ENCODE results near the gene CCDC82.

The CCDC82 gene

GRCh38 chr11:96365493-96365892, 24.2 kb downstream of the CCDC82 start:
- H3K9ac ChIP-seq (ENCODE audit: low read length) = no peak overlapping the region
- H2AFZ ChIP-seq (ENCODE audit: low read length) = no peak overlapping the region
- H3K9me3 ChIP-seq (replicated peaks; ENCODE audit: insufficient read depth, low read length) = no peaks in the 10 kb centered on the region
- no peaks in the 10 kb centered on the region for H4K20me1 ChIP-seq (ENCODE audit: insufficient read depth, low read length)
- TF ChIP-seq EZH2 (optimal IDR thresholded peaks at IDR 0.05; ENCODE audit: low read depth, low read length) (no peak), CTCF (IDR thresholded peaks at IDR 0.05; ENCODE audit: low read length) (no peak), EZH2phosphoT487 (IDR thresholded peaks at IDR 0.05; ENCODE audit: low read length) (no peak)
- no peaks in the 10 kb centered on the region for H3F3A ChIP-seq (ENCODE audit: insufficient read depth, low read length)
- H3K36me3 ChIP-seq (replicated peaks; ENCODE audit: insufficient read depth, low read length) = no peaks in the 10 kb centered on the region; the same call in 1 of the 2 replicates
- no peaks in the 10 kb centered on the region for H3K27me3 ChIP-seq (replicated peaks; ENCODE audit: insufficient read depth, low read length)
- H3K4me2 ChIP-seq (ENCODE audit: low read depth, low read length) = no peak overlapping the region
- H3K27ac ChIP-seq (ENCODE audit: low read length) = no peak overlapping the region
- H3K79me2 ChIP-seq (ENCODE audit: low read length) = no peaks in the 10 kb centered on the region
- H3K9me2 ChIP-seq (replicated peaks; ENCODE audit: insufficient read depth, low read length) = no peaks in the 10 kb centered on the region
- DNase-seq = no peak
- H3K4me3 ChIP-seq (ENCODE audit: low read length) = no peak overlapping the region
- H3K4me1 ChIP-seq (ENCODE audit: low read length) = no peaks in the 10 kb centered on the region

GRCh38 chr11:96361778-96362177, 27.9 kb downstream of the CCDC82 start:
- Histone ChIP-seq H3K4me2 (ENCODE audit: low read depth, low read length) (no peak overlapping the region), H3F3A (ENCODE audit: insufficient read depth, low read length) (0 out of 2 replicates have a peak, but pooled peaks cover 3% of the 10 kb centered on the region), H3K79me2 (ENCODE audit: low read length) (no peaks in the 10 kb centered on the region), H3K9me2 (replicated peaks; ENCODE audit: insufficient read depth, low read length) (no peaks in the 10 kb centered on the region), H3K9ac (ENCODE audit: low read length) (no peak overlapping the region), H3K36me3 (replicated peaks; ENCODE audit: insufficient read depth, low read length) (no peaks in the 10 kb centered on the region; the same call in 1 of the 2 replicates), H3K27me3 (replicated peaks; ENCODE audit: insufficient read depth, low read length) (no peaks in the 10 kb centered on the region), H3K4me1 (ENCODE audit: low read length) (peaks cover 11% of the 10 kb centered on the region; the same call in 1 of the 2 replicates), H3K27ac (ENCODE audit: low read length) (no peak overlapping the region), H3K4me3 (ENCODE audit: low read length) (no peak overlapping the region), H2AFZ (ENCODE audit: low read length) (no peak overlapping the region), H3K9me3 (replicated peaks; ENCODE audit: insufficient read depth, low read length) (no peaks in the 10 kb centered on the region), H4K20me1 (ENCODE audit: insufficient read depth, low read length) (no peaks in the 10 kb centered on the region)
- DNase-seq = no peak
- no peak for TF ChIP-seq CTCF (IDR thresholded peaks at IDR 0.05; ENCODE audit: low read length)
- TF ChIP-seq EZH2phosphoT487 (IDR thresholded peaks at IDR 0.05; ENCODE audit: low read length) = no peak
- no peak for TF ChIP-seq EZH2 (optimal IDR thresholded peaks at IDR 0.05; ENCODE audit: low read depth, low read length)

DNA sequence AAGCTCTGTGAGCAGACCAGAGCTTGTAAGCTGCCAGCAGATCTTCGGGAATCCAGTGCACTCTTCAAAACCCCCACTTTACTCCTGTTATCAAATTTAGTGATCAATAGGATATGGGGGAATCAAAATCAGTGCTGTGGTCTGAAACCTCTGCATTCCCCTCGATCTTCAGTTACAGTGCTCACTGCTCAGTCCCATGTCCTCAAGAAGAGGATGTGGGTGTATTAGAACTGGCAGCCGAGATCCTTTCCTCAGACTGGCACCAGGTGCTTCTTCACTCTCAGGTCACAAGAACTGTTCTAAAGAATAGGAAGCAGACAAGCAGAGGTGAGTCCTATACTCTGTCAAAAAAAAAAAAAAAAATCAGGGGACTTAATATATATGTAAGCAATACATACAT, 31.4 kb downstream of the CCDC82 start:
- TF ChIP-seq CTCF (IDR thresholded peaks at IDR 0.05; ENCODE audit: low read length) = no peak
- no peak for TF ChIP-seq EZH2phosphoT487 (IDR thresholded peaks at IDR 0.05; ENCODE audit: low read length)
- no peak for TF ChIP-seq EZH2 (optimal IDR thresholded peaks at IDR 0.05; ENCODE audit: low read depth, low read length)
- 0 out of 2 replicates have a peak, but pooled peaks cover 3% of the 10 kb centered on the region for H3F3A ChIP-seq (ENCODE audit: insufficient read depth, low read length)
- H3K4me3 ChIP-seq (ENCODE audit: low read length) = no peak overlapping the region
- no peaks in the 10 kb centered on the region for H3K79me2 ChIP-seq (ENCODE audit: low read length)
- no peaks in the 10 kb centered on the region for H3K36me3 ChIP-seq (replicated peaks; ENCODE audit: insufficient read depth, low read length)
- H2AFZ ChIP-seq (ENCODE audit: low read length) = no peak overlapping the region
- H3K27ac ChIP-seq (ENCODE audit: low read length) = peak overlapping the region; percentile 20; the same call in 1 of the 2 replicates
- no peaks in the 10 kb centered on the region for H3K27me3 ChIP-seq (replicated peaks; ENCODE audit: insufficient read depth, low read length)
- no peaks in the 10 kb centered on the region for H3K9me2 ChIP-seq (replicated peaks; ENCODE audit: insufficient read depth, low read length)
- no peaks in the 10 kb centered on the region for H4K20me1 ChIP-seq (ENCODE audit: insufficient read depth, low read length)
- H3K9me3 ChIP-seq (replicated peaks; ENCODE audit: insufficient read depth, low read length) = no peaks in the 10 kb centered on the region
- H3K4me1 ChIP-seq (ENCODE audit: low read length) = peaks cover 11% of the 10 kb centered on the region; the same call in 1 of the 2 replicates
- peak; percentile 33 for DNase-seq
- H3K9ac ChIP-seq (ENCODE audit: low read length) = no peak overlapping the region
- peak overlapping the region; percentile 29; the same call in 1 of the 2 replicates for H3K4me2 ChIP-seq (ENCODE audit: low read depth, low read length)
